22Rv1 (cell line): ENCODE data around the gene TRIM9.

ENCODE experiments used
- H3K27ac ChIP-seq: fragments of 450-650 bp; 2 replicates; pipeline ENCODE4 v1.5.1; 2017
- ZFX ChIP-seq: fragments of 450-650 bp; IDR thresholded peaks from 2 replicates; pipeline ENCODE4 v1.6.1; 2017; ENCODE audit warnings: antibody characterized with exemption, borderline replicate concordance
- TF ChIP-seq, protein P1 (sequence below): fragments of 450-650 bp; IDR thresholded peaks from 2 replicates; pipeline ENCODE4 v1.5.1; 2017; ENCODE audit warnings: mild to moderate bottlenecking

Gene TRIM9

DNA sequence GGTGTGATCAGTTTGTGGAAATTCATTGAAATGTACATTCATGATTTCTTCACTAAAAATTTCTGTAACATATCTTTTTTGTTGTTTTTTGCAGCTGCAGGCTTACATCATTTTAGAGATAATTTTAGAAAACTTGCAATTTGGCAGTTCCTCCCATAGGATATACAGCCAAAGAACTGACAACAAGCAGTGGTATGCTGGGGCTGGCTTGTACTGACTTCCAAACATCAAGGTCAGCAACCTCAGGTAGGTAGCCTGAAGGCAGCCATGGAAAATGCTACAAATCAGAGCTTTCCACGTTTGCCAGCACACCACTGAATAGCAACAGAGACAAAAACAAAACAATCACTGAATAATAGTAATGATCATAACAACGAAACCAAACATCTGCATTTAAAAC lies 21.2 kb downstream of the TRIM9 start:
- H3K27ac ChIP-seq: no peak overlapping the region

DNA sequence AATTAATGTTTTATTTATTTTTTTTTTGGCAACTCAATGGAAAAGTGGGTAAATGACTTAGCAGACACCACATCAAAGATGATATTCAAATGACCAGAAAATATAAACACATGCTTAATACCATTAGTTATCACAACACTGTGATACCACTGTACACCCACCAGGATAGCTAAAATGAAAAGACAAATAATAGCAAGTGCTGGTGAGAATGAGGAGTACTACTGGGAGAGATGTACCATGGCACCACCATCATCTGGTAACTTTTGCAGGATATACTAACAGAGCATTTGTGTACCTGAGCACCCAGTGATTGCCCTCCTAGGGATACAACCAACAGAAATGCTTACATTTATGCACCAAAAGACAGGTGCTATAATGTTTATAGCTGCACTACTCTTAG lies 21.9 kb downstream of the TRIM9 start:
- H3K27ac ChIP-seq: no peak overlapping the region
- TF ChIP-seq, protein P1, sequence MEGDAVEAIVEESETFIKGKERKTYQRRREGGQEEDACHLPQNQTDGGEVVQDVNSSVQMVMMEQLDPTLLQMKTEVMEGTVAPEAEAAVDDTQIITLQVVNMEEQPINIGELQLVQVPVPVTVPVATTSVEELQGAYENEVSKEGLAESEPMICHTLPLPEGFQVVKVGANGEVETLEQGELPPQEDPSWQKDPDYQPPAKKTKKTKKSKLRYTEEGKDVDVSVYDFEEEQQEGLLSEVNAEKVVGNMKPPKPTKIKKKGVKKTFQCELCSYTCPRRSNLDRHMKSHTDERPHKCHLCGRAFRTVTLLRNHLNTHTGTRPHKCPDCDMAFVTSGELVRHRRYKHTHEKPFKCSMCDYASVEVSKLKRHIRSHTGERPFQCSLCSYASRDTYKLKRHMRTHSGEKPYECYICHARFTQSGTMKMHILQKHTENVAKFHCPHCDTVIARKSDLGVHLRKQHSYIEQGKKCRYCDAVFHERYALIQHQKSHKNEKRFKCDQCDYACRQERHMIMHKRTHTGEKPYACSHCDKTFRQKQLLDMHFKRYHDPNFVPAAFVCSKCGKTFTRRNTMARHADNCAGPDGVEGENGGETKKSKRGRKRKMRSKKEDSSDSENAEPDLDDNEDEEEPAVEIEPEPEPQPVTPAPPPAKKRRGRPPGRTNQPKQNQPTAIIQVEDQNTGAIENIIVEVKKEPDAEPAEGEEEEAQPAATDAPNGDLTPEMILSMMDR: no peak
- no peak for TF ChIP-seq ZFX

More for the DNA sequence above, 21.2 kb downstream of the TRIM9 start:
- TF ChIP-seq, protein P1: no peak
- TF ChIP-seq ZFX: no peak

DNA sequence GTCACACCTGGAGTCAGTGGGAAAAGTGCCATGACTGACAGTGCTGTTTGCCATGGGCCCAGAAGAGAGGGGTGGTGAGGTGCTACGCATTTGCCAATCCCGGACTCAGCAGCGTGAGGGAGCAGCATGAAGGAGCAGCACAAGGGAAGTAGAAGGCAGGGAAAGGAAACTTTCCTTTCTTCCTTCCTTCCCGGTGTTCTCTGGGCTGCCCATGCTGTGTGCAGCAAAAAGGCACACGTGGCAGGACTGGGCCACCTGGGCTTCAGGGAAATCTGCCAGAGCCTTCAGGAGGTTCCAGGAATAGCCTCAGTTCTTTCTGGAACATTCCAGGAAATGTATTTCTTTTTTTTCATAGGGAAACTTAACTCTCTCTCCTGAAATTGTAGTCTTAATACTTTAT lies 23.0 kb downstream of the TRIM9 start:
- H3K27ac ChIP-seq: no peak overlapping the region
- TF ChIP-seq, protein P1: no peak
- TF ChIP-seq ZFX: no peak

DNA sequence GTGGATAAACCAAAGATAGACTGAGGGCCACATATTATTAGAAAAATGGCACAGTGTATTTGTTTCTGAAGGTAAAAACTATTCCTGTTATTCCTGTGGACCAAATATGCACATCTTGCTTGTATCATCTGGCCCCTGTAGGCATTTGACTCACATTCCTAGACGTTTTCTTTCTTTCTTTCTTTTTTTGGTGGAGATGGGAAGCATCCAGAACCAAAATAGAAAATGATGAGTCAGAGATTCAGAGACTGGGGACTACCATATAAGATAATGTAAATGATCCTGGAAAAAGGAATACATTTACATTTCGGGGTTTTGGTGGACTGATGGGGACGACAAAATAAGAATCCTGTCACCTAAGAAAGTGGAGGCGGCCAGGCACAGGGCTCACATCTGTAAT lies 24.2 kb downstream of the TRIM9 start:
- no peak for TF ChIP-seq ZFX
- H3K27ac ChIP-seq: no peak overlapping the region

DNA sequence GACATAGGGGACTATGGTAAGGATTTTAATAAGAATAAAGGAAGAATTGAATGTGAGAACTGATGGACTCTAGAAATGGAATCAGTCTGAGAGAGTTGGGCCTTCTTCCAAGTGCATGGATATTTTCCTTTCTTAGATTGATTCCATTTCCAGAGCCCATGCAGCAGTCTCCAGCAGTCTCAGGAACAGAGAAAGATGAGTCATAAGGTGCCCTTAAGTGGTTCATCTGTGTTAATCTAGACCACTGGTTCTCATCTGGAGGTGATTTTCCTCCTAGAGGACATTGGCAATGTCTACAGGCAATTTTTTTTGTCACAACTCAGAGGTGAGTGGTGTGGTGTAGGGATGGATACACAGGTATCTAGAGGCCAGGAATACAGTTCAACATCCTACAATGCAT lies 25.9 kb downstream of the TRIM9 start:
- TF ChIP-seq ZFX: no peak
- TF ChIP-seq, protein P1: no peak
- no peak overlapping the region for H3K27ac ChIP-seq

DNA sequence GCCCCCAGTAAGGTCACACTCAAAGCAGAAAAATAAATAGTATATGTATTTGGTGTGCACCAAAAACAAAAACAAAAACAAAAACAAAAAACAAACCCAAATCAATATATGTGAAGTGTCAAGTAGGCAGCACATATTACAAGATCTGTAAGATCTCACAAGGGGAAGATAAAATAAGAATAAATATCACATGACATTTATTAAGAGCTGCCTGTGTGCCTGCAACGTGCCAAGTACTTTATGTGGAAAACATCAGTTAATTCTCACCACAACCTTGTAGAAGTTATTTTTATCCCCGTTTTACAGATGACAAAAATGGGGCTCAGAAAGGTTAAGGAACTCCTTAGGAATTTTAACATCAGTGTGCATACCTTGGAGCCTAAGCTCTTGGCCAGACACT lies 26.6 kb downstream of the TRIM9 start:
- no peak for TF ChIP-seq ZFX
- TF ChIP-seq, protein P1: no peak
- H3K27ac ChIP-seq: no peak overlapping the region

DNA sequence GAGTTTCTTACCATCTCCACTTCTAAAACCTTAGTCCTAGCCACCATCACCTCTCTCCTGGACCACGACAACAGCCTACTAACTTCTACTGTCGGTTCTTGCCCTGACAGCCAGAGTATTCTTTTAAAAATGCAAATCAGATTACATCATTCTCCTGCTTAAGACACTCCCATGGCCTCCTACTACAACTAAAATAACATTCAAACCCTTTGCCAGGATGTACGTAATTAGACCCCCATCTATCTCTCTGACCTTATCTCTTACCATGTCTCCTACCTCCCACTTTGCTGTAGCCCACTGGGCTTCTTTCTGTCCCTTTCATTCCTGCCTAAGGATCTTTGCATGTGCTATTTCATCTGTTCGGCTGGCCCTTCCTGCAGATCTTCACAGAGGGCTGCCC lies 27.6 kb downstream of the TRIM9 start:
- no peak overlapping the region for H3K27ac ChIP-seq
- TF ChIP-seq, protein P1: no peak
- TF ChIP-seq ZFX: no peak

DNA sequence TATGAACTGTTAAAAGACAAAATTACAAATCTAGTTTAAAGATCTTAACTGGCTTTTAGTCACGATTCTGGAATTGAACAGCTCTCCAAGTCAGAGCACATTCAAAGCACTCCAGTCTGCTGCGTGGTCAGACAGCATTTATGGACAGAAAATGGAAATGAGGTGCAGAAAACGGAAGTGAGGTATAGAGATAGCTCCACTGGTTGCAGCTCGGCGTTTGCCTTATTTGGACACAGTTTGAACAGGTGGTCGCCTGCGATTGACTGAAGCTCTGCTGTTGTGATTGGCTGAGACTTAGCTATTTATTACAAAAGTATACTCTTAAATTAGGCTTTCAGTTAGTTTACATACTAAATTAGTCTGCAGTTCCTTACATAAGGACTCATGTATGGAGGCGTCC lies 28.3 kb downstream of the TRIM9 start:
- H3K27ac ChIP-seq: no peak overlapping the region
- TF ChIP-seq, protein P1: no peak
- no peak for TF ChIP-seq ZFX
